CD4-positive, alpha-beta T cell treated with Interleukin-1 beta for 1 hour (primary cell): Measurements from ENCODE around the gene NKAIN2.

Experiments used
- DNase-seq, 2 donors: peaks; one replicate each; pipeline ENCODE4 v3.0.0-alpha.2; 2020 to 2022

The NKAIN2 gene

GRCh38 chr6:123803504-123804013 lies at the start of gene NKAIN2:
Gene NKAIN2, plus strand, starts transcription at chr6:123803865.
- DNase-seq = no peak

- no peak for DNase-seq
Observed at GRCh38 chr6:123759472-123759871, 44.2 kb upstream of the NKAIN2 start.

GRCh38 chr6:123763904-123764303 lies 39.8 kb upstream of the NKAIN2 start:
- no peak for DNase-seq

GRCh38 chr6:123764722-123765121 lies 38.9 kb upstream of the NKAIN2 start:
- no peak for DNase-seq

- DNase-seq = no peak
Observed at GRCh38 chr6:123768921-123769320, 34.7 kb upstream of the NKAIN2 start.

GRCh38 chr6:123769431-123769830 lies 34.2 kb upstream of the NKAIN2 start:
- DNase-seq = no peak

- DNase-seq = no peak
Observed at GRCh38 chr6:123770247-123770949, 33.3 kb upstream of the NKAIN2 start.

GRCh38 chr6:123771126-123771525 lies 32.5 kb upstream of the NKAIN2 start:
- DNase-seq = no peak

GRCh38 chr6:123777563-123777962 lies 26.1 kb upstream of the NKAIN2 start:
- DNase-seq = no peak

- DNase-seq = no peak
Observed at GRCh38 chr6:123780021-123780420, 23.6 kb upstream of the NKAIN2 start.

- DNase-seq = no peak
Observed at GRCh38 chr6:123784330-123784729, 19.3 kb upstream of the NKAIN2 start.

- no peak for DNase-seq
Observed at GRCh38 chr6:123785039-123785438, 18.6 kb upstream of the NKAIN2 start.

GRCh38 chr6:123788319-123788718 lies 15.3 kb upstream of the NKAIN2 start:
- no peak for DNase-seq

GRCh38 chr6:123794190-123794589 lies 9.5 kb upstream of the NKAIN2 start:
- no peak for DNase-seq

GRCh38 chr6:123794799-123795198 lies 8.9 kb upstream of the NKAIN2 start:
- DNase-seq = no peak

GRCh38 chr6:123801067-123801466 lies 2.6 kb upstream of the NKAIN2 start:
- no peak for DNase-seq

- no peak for DNase-seq
Observed at GRCh38 chr6:123802351-123802696, 1.3 kb upstream of the NKAIN2 start.

GRCh38 chr6:123802697-123803503 lies 765 bp upstream of the NKAIN2 start:
- DNase-seq = peak; percentile 44 to 46

GRCh38 chr6:123804014-123804786 lies 535 bp downstream of the NKAIN2 start:
- peak in 1 of 2 donors; percentile 1 for DNase-seq

- DNase-seq = no peak
Observed at GRCh38 chr6:123804787-123805540, 1.3 kb downstream of the NKAIN2 start.

GRCh38 chr6:123805921-123806320 lies 2.3 kb downstream of the NKAIN2 start:
- no peak for DNase-seq

GRCh38 chr6:123806561-123806960 lies 2.9 kb downstream of the NKAIN2 start:
- DNase-seq = no peak

- DNase-seq = no peak
Observed at GRCh38 chr6:123808556-123808955, 4.9 kb downstream of the NKAIN2 start.
